Stimulated activated CD4-positive, alpha-beta T cell treated with anti-CD3 and anti-CD28 coated beads, Interleukin-4, amount 100 ng/mL, for 48 hours (primary cell): ENCODE measurements around the gene NDUFA7.
A peak's percentile ranks its signal among the peaks of the same experiment; 100 is the strongest.
"Not testable (repeated sequence)": the region's sequence is repeated elsewhere in the genome, so short reads cannot be mapped to it uniquely, and the experiment has no call there.

Experiments
- DNase-seq, 2 donors: peaks; one replicate each; pipeline ENCODE4 v3.0.0-alpha.2; 2020; ENCODE audit warnings: low read depth in 2 of 2

Gene NDUFA7

GRCh38 chr19:8342316-8342683 is 21.1 kb upstream of the NDUFA7 start:
- DNase-seq = no peak

DNA sequence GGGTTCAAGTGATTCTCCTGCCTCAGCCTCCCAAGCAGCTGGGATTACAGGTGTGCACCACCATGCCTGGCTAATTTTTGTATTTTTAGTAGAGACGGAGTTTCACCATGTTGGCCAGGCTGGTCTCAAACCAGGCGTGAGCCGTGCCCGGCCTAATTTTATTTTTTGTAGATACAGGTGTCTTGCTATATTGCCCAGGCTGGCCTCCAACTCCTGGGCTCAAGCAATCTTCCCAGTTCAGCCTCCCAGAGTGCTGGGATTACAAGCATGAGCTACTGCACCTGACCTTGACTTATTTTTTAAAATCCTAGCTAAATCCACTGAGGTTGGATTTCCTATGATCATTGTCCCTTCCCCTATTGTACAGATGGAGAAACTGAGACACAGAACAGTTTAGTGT is 20.3 kb upstream of the NDUFA7 start:
- DNase-seq = not testable (repeated sequence)

- DNase-seq = no peak
Measured at GRCh38 chr19:8340341-8341096, 19.3 kb upstream of the NDUFA7 start.

DNA sequence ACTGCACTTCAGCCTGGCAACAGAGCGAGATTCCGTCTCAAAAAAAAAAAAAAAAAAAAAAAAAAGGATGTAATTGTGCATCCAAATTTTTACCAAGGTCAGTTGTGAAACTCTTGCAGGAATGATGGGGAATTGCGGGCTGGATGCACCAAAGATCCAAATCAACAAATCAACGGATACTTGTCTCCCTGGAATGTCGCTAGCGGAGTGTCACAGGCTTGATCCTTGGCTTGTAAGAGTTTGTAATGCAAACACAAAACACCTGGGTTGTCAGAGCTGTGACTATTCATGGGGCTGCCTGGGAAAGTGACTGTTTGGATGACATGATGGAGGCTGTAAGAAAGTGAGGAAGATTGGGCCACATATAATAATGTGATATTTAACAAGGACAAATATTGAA is 17.7 kb upstream of the NDUFA7 start:
- no peak for DNase-seq

DNA sequence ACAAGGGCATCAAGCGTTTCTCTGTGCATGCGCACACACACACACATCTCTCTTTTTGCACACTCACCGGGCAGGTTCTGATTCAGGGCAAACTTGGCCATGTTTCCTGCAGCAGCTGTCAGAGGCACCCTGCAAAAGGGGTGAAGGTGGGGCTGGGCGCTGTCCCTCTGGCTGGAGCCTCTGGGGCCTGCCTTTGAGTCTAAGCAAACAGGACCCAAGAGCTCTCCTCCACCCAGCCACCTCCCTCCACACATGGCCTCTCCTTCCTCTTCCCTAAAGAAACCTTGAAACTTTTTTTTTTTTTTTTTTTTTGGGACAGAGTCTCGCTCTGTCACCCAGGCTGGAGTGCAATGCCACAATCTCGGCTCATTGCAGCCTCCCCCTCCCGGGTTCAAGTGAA is 16.6 kb upstream of the NDUFA7 start:
- DNase-seq = no peak

GRCh38 chr19:8336660-8337059 is 15.5 kb upstream of the NDUFA7 start:
- DNase-seq = no peak

DNA sequence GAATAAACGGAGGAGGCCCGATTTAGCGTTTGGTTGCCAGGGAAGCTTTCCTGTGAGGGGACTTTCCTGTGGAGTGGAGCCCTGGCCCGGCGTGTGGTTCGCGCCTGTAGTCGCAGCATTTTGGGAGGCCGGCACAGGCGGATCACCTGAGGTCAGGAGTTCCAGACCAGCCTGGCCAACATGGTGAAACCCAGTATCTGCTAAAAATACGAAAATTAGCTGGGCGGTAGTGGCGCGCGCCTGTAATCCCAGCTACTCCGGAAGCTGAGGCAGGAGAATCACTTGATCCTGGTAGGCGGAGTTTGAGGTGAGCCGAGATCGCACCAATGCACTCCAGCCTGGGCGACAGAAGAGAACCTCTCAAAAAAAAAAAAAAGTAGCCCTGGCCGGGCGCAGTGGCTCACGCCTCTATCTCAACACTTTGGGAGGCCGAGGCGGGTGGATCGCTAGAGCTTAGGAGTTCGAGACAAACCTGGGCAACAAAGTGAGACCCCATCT is 14.9 kb upstream of the NDUFA7 start:
- DNase-seq = no peak

- DNase-seq = no peak
Measured at GRCh38 chr19:8335343-8336071, 14.3 kb upstream of the NDUFA7 start.

- no peak for DNase-seq
Measured at GRCh38 chr19:8334458-8335342, 13.5 kb upstream of the NDUFA7 start.

GRCh38 chr19:8333767-8334457 is 12.7 kb upstream of the NDUFA7 start:
- no peak for DNase-seq

GRCh38 chr19:8332976-8333766 is 12.0 kb upstream of the NDUFA7 start:
- no peak for DNase-seq

DNA sequence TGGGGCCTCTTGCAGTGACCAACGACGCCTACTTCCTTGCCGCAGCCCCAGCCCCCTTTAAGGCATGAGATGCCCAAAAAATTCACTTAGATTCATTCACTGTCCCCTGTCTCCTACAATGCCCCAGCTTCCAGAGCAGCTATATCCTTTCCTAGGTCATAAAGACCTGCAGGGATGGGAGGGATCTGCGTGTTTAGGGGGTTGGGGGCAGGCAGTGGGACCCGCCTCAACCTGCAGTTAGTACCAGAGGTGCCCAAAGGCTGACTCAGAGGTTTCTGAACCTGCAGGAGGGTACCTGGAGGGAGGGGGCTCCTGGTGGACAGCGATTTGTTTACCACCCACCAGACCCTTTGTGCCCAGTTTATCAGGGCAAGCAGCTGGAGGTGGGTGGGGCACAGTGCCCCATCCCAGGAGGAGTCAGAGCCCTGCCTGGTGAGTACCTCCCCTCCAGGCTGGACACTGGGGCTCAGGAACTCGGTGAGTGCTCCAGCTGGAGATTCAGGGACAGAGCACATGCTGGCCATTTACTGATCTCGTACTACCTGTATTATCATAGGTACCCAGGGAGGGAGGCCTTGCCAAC is 10.2 kb upstream of the NDUFA7 start:
- DNase-seq = no peak

- DNase-seq = no peak
Measured at GRCh38 chr19:8329996-8330395, 8.8 kb upstream of the NDUFA7 start.

DNA sequence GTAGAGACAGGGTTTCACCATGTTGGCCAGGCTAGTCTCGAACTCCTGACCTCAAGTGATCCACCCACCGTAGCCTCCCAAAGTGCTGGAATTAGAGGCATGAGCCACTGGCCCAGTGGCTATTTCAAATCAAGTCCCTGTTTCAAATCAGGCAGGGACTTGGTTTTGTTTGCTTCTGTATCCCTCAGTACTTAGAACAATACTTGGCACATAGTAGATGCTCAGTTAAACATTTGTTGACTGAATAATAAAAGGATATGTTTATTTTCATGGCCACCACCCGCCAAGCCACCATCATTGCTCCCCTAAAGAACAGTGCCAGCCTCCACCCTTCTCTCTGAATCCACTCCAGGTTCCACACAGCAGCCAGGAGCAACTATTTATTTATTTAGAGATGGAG is 4.3 kb upstream of the NDUFA7 start:
- no peak for DNase-seq

DNA sequence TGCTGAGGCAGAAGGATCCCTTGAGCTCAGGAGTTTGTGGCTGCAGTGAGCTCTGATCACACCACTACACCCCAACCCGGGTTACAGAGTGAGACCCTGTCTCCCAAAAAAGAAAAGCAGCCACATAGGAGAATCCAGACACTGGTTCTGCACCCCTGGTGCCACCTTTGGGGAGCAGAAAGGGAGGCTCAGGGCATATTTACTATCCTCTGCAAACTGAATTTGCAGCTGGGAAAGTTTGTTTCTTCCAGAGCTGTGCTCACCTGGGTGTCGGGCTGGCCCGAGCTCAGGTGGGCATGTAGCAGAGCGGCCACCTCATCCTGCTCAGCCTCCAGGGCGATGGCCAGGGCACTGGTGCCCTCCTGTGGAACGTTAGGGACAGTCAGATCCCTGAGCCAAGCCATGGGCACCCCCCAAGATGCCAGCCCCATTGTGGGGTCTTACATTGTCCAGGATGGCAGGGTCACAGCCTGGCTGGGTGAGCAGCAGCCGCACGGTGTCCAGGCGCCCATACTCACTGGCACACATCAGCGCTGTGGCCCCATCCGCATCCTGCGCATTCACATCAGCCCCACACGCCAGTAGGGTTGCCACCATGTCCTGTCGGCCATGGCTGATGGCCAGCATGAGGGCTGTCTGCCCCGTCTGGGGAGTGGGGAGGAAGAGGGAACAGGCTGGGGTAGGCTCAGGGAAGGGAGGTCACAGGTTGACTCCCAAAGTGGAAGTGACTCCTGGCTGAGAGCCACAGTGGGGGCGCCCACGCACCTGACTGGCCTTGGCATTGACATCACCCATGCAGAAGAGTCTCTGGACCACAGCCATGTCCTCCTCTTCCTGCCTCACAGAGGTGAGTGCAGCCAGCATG is 3.2 kb upstream of the NDUFA7 start:
- DNase-seq = peak in 1 of 2 donors; percentile 9

DNA sequence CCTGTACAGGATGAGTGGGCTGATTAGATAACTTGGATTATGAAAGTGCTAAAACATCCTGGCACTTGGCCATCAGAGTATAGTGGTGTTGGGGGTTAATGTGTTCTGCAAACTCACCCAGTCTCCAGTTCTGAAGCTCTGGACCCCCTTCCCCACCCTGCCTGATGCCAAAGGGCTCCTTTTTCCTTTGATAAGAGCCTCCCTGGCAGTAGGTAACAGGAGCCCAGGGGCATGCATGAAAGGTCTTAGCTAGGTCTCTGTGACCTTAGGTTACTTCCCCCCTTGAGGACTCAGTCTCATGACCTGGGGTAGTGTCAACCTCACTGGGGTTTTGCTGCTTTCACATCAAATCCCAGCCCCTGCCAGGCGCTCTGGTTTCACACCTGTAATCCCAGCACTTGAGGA is 2.6 kb upstream of the NDUFA7 start:
- DNase-seq = no peak

DNA sequence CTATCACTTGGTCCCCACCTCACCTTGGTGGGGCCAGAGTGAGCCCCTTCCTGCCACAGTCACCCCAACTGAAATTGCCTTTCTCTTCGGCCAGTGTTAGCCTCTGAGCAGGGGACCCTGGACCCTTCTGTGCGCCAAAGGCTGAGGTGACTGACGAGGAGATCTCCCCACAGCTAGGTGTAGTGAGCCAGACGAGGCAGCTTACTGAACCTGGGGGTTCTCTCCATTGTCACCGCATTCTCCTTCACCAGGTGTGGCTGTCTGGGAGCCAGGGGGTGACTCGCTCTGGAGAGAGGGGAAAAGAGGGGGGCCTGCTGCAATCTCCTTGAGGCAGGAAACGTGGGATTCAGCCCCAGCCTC is 1.4 kb upstream of the NDUFA7 start:
- DNase-seq = no peak

- no peak for DNase-seq
Measured at GRCh38 chr19:8321986-8322637, 937 bp upstream of the NDUFA7 start.

DNA sequence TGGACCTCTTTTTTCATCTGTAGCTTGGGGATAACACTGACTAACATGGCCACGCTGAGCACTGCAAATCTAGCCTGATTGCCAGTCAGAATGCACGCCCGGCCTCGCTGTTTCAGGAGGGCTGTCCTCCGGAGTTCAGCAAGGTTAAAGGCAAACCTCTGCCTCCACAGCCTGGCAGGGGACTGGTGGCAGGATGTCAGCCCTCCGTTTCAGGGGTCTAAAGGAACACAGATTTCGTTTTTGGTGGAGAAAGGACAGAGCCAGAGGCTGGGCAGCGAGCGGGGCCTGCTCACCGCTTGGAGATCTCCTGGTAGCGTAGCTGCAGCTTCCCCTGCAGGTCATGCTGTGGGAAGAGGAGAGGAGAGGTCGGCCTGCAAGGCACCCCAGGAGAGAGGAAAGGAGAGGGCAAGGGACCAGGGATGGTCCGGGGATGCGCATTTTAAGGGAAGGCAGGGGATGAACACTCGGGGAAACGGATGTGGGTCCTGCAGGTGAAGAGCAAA is 560 bp downstream of the NDUFA7 start:
- DNase-seq = no peak
